ENCODE results near the gene TRIM43. TPM values are rescaled to one million over a fixed set of nuclear protein-coding genes. Genes with fewer than 3 reads are reported as not detected.
"Not testable (repeated sequence)": the region's sequence is repeated elsewhere in the genome, so short reads cannot be mapped to it uniquely, and the experiment has no call there.

Gene TRIM43
- total RNA-seq, 2 experiments from 2014 or later = not detected

DNA sequence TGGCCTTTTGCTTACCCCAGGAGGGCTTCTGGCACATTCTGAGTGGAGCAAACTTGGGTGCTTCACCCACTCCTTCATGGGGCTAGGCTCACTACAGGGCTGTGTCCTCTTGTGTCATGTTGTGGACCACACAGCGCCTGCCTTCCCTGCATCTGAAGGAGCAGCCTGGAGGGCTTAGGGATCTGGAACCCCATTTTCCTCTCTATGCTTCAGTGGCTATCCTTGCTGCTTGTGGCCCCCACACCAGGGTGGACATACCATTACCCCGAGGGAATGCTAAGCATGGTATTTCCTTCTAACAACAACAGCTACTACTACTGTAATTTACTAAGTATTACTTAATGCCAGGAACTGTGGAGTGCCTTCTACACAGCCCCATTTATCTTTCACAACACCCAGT is 50.6 kb downstream of the TRIM43 start:
- H3K79me2 ChIP-seq (ENCODE audit: insufficient read depth, low read depth, low read length); H3K27ac ChIP-seq (ENCODE audit: low read depth, low read length, poor library complexity, severe bottlenecking); BruUV-seq (replicated peaks); H3K9me2 ChIP-seq (ENCODE audit: insufficient read depth, low read length); H4K20me1 ChIP-seq (ENCODE audit: insufficient read depth, low read length); H3K4me1 ChIP-seq (ENCODE audit: insufficient read depth, low read length, poor library complexity, severe bottlenecking); H3K4me2 ChIP-seq (ENCODE audit: low read length); DNase-seq (ENCODE audit: low spot score); H3K9me3 ChIP-seq (ENCODE audit: low read length); H3K4me3 ChIP-seq (ENCODE audit: low read depth, low read length, poor library complexity, severe bottlenecking); CTCF ChIA-PET (ENCODE audit: unreplicated experiment); POLR2A ChIA-PET; H3K36me3 ChIP-seq (ENCODE audit: insufficient read depth, low read length); intact Hi-C loops (cut with micrococcal nuclease; ENCODE audit: unreplicated experiment); H2AFZ ChIP-seq (ENCODE audit: low read length): not testable (repeated sequence)

DNA sequence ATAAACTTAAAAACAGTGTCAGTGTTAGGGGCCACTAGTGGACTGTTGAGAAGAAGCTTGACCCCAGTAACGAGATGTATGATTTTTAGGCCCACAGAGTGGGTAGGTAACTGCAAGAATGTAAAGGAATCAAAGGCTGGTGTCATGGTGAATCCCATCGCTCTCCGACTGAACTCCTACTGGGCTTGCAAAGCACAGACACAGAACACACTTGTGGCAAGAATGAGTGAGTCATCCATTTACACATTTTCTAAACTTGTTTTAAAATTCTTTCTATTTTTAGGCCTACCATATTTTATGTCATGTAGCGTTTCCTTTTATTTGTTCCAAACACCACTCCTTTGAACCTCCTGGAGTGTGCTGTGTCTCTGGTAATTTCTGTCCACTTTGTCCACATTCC is 51.1 kb downstream of the TRIM43 start:
- H2AFZ ChIP-seq (ENCODE audit: low read length); CTCF ChIA-PET (ENCODE audit: unreplicated experiment); H3K9me3 ChIP-seq (ENCODE audit: low read length); BruUV-seq (replicated peaks); intact Hi-C loops (cut with micrococcal nuclease; ENCODE audit: unreplicated experiment); H3K9me2 ChIP-seq (ENCODE audit: insufficient read depth, low read length); DNase-seq (ENCODE audit: low spot score); H3K4me3 ChIP-seq (ENCODE audit: low read depth, low read length, poor library complexity, severe bottlenecking); POLR2A ChIA-PET; H4K20me1 ChIP-seq (ENCODE audit: insufficient read depth, low read length); H3K4me2 ChIP-seq (ENCODE audit: low read length); H3K27ac ChIP-seq (ENCODE audit: low read depth, low read length, poor library complexity, severe bottlenecking); H3K79me2 ChIP-seq (ENCODE audit: insufficient read depth, low read depth, low read length); H3K36me3 ChIP-seq (ENCODE audit: insufficient read depth, low read length); H3K4me1 ChIP-seq (ENCODE audit: insufficient read depth, low read length, poor library complexity, severe bottlenecking): not testable (repeated sequence)

DNA sequence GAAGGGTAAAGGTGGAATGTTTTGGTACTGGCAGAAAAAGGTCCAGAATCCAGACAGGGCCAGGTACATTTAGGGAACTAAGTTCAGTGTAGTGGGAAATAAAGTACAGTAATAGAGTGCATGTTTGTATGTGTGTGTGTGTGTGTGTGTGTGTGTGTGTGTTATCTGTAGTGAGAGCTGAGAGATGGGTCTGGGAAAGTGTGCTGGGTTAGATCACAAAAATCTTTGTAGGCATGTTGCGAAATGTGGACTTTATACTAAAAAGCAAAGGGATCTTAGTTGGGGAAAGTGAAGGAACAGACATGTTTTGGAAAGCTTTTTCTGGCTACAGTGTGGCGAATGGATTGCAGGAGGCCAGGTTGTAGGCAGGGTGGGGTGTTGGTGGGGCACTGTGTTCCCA is 53.5 kb downstream of the TRIM43 start:
- H3K9me3 ChIP-seq (ENCODE audit: low read length); H3K27ac ChIP-seq (ENCODE audit: low read depth, low read length, poor library complexity, severe bottlenecking); H2AFZ ChIP-seq (ENCODE audit: low read length); H4K20me1 ChIP-seq (ENCODE audit: insufficient read depth, low read length); intact Hi-C loops (cut with micrococcal nuclease; ENCODE audit: unreplicated experiment); H3K4me2 ChIP-seq (ENCODE audit: low read length); H3K9me2 ChIP-seq (ENCODE audit: insufficient read depth, low read length); H3K4me3 ChIP-seq (ENCODE audit: low read depth, low read length, poor library complexity, severe bottlenecking); CTCF ChIA-PET (ENCODE audit: unreplicated experiment); H3K36me3 ChIP-seq (ENCODE audit: insufficient read depth, low read length); POLR2A ChIA-PET; H3K79me2 ChIP-seq (ENCODE audit: insufficient read depth, low read depth, low read length); H3K4me1 ChIP-seq (ENCODE audit: insufficient read depth, low read length, poor library complexity, severe bottlenecking); BruUV-seq (replicated peaks); DNase-seq (ENCODE audit: low spot score): not testable (repeated sequence)

DNA sequence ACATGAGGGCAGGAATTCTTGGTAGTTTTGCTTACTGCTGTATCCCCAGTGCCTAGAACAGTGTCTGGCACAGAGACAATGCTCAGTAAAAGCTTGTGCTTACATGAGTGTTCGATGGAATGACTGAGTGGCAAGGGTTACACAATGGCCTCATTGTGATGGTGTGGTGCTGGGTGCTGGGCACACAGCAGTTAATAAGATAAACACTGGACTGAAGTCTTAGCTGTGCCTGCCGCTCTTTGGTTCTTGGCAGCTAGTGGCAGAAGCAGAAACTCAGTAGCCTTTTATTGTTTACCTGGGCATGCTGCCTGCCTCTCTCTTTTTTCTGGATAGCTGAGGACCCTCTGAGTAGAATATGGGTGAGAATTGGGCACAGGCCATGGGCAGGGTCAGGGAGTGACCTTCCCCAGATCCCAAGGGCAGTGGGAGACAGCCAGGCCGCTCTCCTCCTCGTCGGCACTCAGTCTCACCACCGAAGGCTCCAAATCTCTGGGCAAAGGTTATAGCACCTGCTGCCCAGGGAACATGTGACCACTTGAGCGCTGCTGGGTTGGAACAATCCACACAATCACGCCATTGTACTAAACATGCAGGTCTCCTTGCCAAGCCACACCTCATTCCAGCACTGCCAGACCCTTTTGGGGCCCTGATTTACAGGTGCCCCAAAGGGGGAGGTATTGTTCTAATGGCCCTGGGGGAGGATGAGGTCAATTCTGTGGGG is 54.6 kb downstream of the TRIM43 start:
- H2AFZ ChIP-seq (ENCODE audit: low read length); H3K4me3 ChIP-seq (ENCODE audit: low read depth, low read length, poor library complexity, severe bottlenecking); DNase-seq (ENCODE audit: low spot score); BruUV-seq (replicated peaks); H3K4me2 ChIP-seq (ENCODE audit: low read length); H3K36me3 ChIP-seq (ENCODE audit: insufficient read depth, low read length); H3K27ac ChIP-seq (ENCODE audit: low read depth, low read length, poor library complexity, severe bottlenecking); H3K9me3 ChIP-seq (ENCODE audit: low read length); H3K4me1 ChIP-seq (ENCODE audit: insufficient read depth, low read length, poor library complexity, severe bottlenecking); H3K79me2 ChIP-seq (ENCODE audit: insufficient read depth, low read depth, low read length); CTCF ChIA-PET (ENCODE audit: unreplicated experiment); H3K9me2 ChIP-seq (ENCODE audit: insufficient read depth, low read length); POLR2A ChIA-PET; H4K20me1 ChIP-seq (ENCODE audit: insufficient read depth, low read length); intact Hi-C loops (cut with micrococcal nuclease; ENCODE audit: unreplicated experiment): not testable (repeated sequence)

DNA sequence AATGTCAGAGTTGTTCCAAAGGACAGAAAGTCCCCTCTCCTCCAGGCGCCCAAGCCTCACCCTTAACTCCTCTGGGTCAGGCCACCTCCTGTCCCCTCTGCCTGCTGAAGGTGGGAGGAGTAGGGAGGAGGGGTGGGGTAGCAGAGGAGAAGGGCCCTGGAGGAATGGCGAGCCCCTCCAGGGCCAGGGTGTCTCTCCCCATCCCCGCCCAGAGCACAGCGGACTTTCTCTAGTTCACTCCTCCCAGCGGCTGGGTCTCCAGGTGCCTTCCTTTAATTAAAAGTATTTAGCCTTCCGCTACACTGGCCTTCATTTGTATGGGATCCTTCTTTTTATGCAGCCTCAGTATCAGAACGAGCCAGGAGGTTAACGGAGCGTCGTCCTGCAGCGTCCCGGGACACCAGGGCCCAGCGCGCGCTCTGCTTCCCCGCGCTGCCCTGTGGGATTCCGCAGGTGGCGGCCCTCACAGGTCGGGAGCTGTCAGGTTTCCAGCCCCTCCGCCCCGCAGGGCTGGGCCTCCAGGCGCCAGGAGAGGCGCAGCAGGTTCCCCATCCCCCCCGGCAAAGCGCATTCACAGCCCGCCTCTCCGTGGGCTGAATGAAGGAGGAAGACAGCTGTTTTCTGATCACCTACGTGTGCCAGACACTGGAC is 57.2 kb downstream of the TRIM43 start:
- H3K27ac ChIP-seq (ENCODE audit: low read depth, low read length, poor library complexity, severe bottlenecking); intact Hi-C loops (cut with micrococcal nuclease; ENCODE audit: unreplicated experiment); H3K79me2 ChIP-seq (ENCODE audit: insufficient read depth, low read depth, low read length); H3K4me3 ChIP-seq (ENCODE audit: low read depth, low read length, poor library complexity, severe bottlenecking); BruUV-seq (replicated peaks); H3K9me3 ChIP-seq (ENCODE audit: low read length); H2AFZ ChIP-seq (ENCODE audit: low read length); POLR2A ChIA-PET; H3K4me1 ChIP-seq (ENCODE audit: insufficient read depth, low read length, poor library complexity, severe bottlenecking); H3K9me2 ChIP-seq (ENCODE audit: insufficient read depth, low read length); H4K20me1 ChIP-seq (ENCODE audit: insufficient read depth, low read length); CTCF ChIA-PET (ENCODE audit: unreplicated experiment); H3K4me2 ChIP-seq (ENCODE audit: low read length); DNase-seq (ENCODE audit: low spot score); H3K36me3 ChIP-seq (ENCODE audit: insufficient read depth, low read length): not testable (repeated sequence)
